ENCODE results near the gene FAM117B.

FAM117B gene

DNA sequence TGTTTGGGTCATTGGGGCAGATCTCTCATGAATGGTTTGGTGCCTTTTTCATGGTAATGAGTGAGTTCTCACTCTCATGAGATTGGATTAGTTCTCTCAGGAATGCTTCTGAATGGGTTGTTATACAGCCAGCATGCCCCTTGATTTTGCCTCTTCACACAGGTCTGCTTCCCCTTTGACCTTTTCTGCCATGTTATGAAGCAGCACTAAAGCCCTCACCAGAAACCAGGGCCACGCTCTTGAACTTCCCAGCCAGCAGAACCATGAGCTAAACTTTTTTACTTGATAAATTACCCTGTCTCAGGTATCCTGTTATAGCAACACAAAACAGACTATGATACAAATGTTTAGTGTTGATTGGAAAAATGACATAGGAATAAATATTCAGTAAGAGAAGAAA, 179.5 kb downstream of the FAM117B start:
- DNase-seq (ENCODE audit: low spot score): no peak

- DNase-seq (ENCODE audit: low spot score): no peak
These were observed 181.0 kb downstream of the FAM117B start for GRCh38 chr2:202815548-202816360.

- no peak for DNase-seq (ENCODE audit: low spot score)
These were observed 183.0 kb downstream of the FAM117B start for GRCh38 chr2:202817771-202818170.

- DNase-seq (ENCODE audit: low spot score): no peak
These were observed 183.6 kb downstream of the FAM117B start for GRCh38 chr2:202818321-202818720.
